HCT116 (cell line): ENCODE measurements around the gene ANO3. TPM values are rescaled to one million over a fixed set of nuclear protein-coding genes. Genes with fewer than 3 reads are reported as not detected.

Experiments
- ATAC-seq: fragments of 200-7000 bp; cut with Tn5 transposase; 2 replicates; pipeline ENCODE4 v1.9.1; 2020; ENCODE audit warnings: mild to moderate bottlenecking, moderate library complexity
- BruUV-seq: library from RNA; stranded (reverse); fragments of 400-500 nt; replicated peaks from 2 replicates; lab custom pipeline; 2021; lab: Mats Ljungman, UMichigan
- CTCF ChIA-PET: fragments of 300-600 bp; sonication (Branson Sonifier 250); formaldehyde crosslinking; loops from one replicate; lab custom pipeline; 2021; ENCODE audit warnings: antibody characterized with exemption; lab: Charles Lee
- POLR2A ChIA-PET: fragments of 300-600, 350-600 bp; sonication (Branson Sonifier 250); formaldehyde crosslinking; loops from one replicate; lab custom pipeline; 2021; ENCODE audit warnings: antibody characterized with exemption; lab: Charles Lee
- RAD21 ChIA-PET, 2 experiments: fragments of 300-600 bp; sonication (Branson Sonifier 250); formaldehyde crosslinking; loops; one replicate each; lab custom pipeline; 2023; ENCODE audit warnings: low total read pairs in 2 of 2; ENCODE audit not compliant: uncharacterized antibody in 2 of 2, unreplicated experiment in 2 of 2, low non-redundant PET in 1 of 2; lab: Charles Lee
- DNase-seq: peaks from one replicate; pipeline ENCODE4 v3.0.0-alpha.2; 2010; ENCODE audit warnings: low read depth, low spot score
- H2AFZ ChIP-seq: fragments of 200-600 bp; shearing (Covaris generic), sonication (generic); 2 replicates; pipeline ENCODE4 v1.6.1; 2017; ENCODE audit warnings: low read depth, mixed run types, mixed read lengths, antibody characterized with exemption, low read length; ENCODE audit not compliant: poor library complexity, severe bottlenecking
- H3K27ac ChIP-seq: 2 replicates; pipeline ENCODE4 v1.5.1; 2012; ENCODE audit warnings: low read depth, low read length
- H3K27me3 ChIP-seq: fragments of 200-600 bp; sonication (generic); 2 replicates; pipeline ENCODE4 v1.6.1; 2016; ENCODE audit warnings: mixed run types, low read length, mixed read lengths; ENCODE audit not compliant: insufficient read depth
- H3K36me3 ChIP-seq, 2 experiments: fragments of 200-500 bp in 1 of 2; fragments of 200-600 bp in 1 of 2; sonication (Bioruptor generic) in 1 of 2; sonication (generic) in 1 of 2; 2 replicates each; pipeline versions ENCODE4 v1.5.1 to v1.6.1; 2014 to 2016; ENCODE audit warnings: low read length in 2 of 2, inconsistent platforms in 1 of 2, mixed read lengths in 1 of 2, mixed run types in 1 of 2; ENCODE audit not compliant: insufficient read depth in 2 of 2, control insufficient read depth in 1 of 2
- H3K4me1 ChIP-seq, 2 experiments: fragments of 200-600 bp in 1 of 2; sonication (generic) in 1 of 2; 2 replicates each; pipeline versions ENCODE4 v1.5.1 to v1.6.1; 2012 to 2017; ENCODE audit warnings: low read length in 2 of 2, inconsistent platforms in 1 of 2, mild to moderate bottlenecking in 1 of 2, mixed read lengths in 1 of 2, mixed run types in 1 of 2, moderate library complexity in 1 of 2; ENCODE audit not compliant: insufficient read depth in 2 of 2, control insufficient read depth in 1 of 2
- H3K4me2 ChIP-seq: fragments of 200-600 bp; sonication (generic); 2 replicates; pipeline ENCODE4 v1.6.1; 2017; ENCODE audit warnings: mixed run types, low read length, mixed read lengths
- H3K4me3 ChIP-seq, 2 experiments: fragments of 200-600 bp in 1 of 2; sonication (generic) in 1 of 2; replicated peaks in 1 of 2; 2 replicates each; pipeline ENCODE4 v1.5.1; 2011 to 2016; ENCODE audit warnings: low read length in 2 of 2, control low read depth in 1 of 2, low read depth in 1 of 2, mild to moderate bottlenecking in 1 of 2, mixed read lengths in 1 of 2, mixed run types in 1 of 2
- H3K79me2 ChIP-seq: fragments of 200-600 bp; sonication (generic); 2 replicates; pipeline ENCODE4 v1.6.1; 2017; ENCODE audit warnings: mild to moderate bottlenecking, mixed run types, low read length, moderate library complexity, mixed read lengths; ENCODE audit not compliant: insufficient read depth
- H3K9ac ChIP-seq: fragments of 200-600 bp; sonication (generic); 2 replicates; pipeline ENCODE4 v1.6.1; 2016; ENCODE audit warnings: low read length, mixed read lengths
- H3K9me2 ChIP-seq: fragments of 200-600 bp; sonication (generic), shearing (Covaris generic); 2 replicates; pipeline ENCODE4 v1.6.1; 2017; ENCODE audit warnings: mixed run types, mild to moderate bottlenecking, moderate library complexity; ENCODE audit not compliant: insufficient read depth
- H3K9me3 ChIP-seq, 2 experiments: fragments of 200-500 bp in 1 of 2; fragments of 200-600 bp in 1 of 2; sonication (Bioruptor generic) in 1 of 2; sonication (generic) in 1 of 2; 2 replicates each; pipeline ENCODE4 v1.6.1; 2014 to 2017; ENCODE audit warnings: low read length in 2 of 2, mixed read lengths in 2 of 2, inconsistent platforms in 1 of 2, low read depth in 1 of 2, mild to moderate bottlenecking in 1 of 2, mixed run types in 1 of 2, moderate library complexity in 1 of 2; ENCODE audit not compliant: control insufficient read depth in 1 of 2, insufficient read depth in 1 of 2
- H4K20me1 ChIP-seq: fragments of 200-600 bp; sonication (generic), shearing (Covaris generic); 2 replicates; pipeline ENCODE4 v1.6.1; 2017; ENCODE audit warnings: mixed run types, mild to moderate bottlenecking, moderate library complexity; ENCODE audit not compliant: insufficient read depth
- CBX3 ChIP-seq: IDR thresholded peaks from 2 replicates; pipeline ENCODE4 v1.6.1; 2012; ENCODE audit warnings: low read depth
- CEBPB ChIP-seq: IDR thresholded peaks from 2 replicates; pipeline ENCODE4 v1.6.1; 2012; ENCODE audit warnings: low read depth
- EGR1 ChIP-seq: IDR thresholded peaks from 2 replicates; pipeline ENCODE4 v1.6.1; 2012; ENCODE audit warnings: low read depth
- ELF1 ChIP-seq: IDR thresholded peaks from 2 replicates; pipeline ENCODE4 v1.6.1; 2012; ENCODE audit warnings: low read depth, borderline replicate concordance
- EZH2 ChIP-seq: fragments of 200-600 bp; sonication (generic); IDR thresholded peaks from 2 replicates; pipeline ENCODE4 v1.6.1; 2017; ENCODE audit warnings: antibody characterized with exemption, mixed run types
- EZH2phosphoT487 ChIP-seq: fragments of 200-600 bp; IDR thresholded peaks from 2 replicates; pipeline ENCODE4 v1.6.1; 2018; ENCODE audit warnings: antibody characterized with exemption, borderline replicate concordance
- POLR2A ChIP-seq: IDR thresholded peaks from 2 replicates; pipeline ENCODE4 v1.7.0; 2011; ENCODE audit warnings: borderline replicate concordance; ENCODE audit not compliant: insufficient read depth, insufficient read length; ENCODE audit errors: extremely low read depth
- POLR2AphosphoS5 ChIP-seq: IDR thresholded peaks from 2 replicates; pipeline ENCODE4 v1.6.1; 2011; ENCODE audit warnings: mild to moderate bottlenecking, low read depth, low read length, moderate library complexity
- RAD21 ChIP-seq: IDR thresholded peaks from 2 replicates; pipeline ENCODE4 v1.6.1; 2012; ENCODE audit warnings: low read depth, mild to moderate bottlenecking
- TCF7L2 ChIP-seq: IDR thresholded peaks from 2 replicates; pipeline ENCODE4 v1.7.0; 2011; ENCODE audit warnings: borderline replicate concordance, inconsistent platforms; ENCODE audit not compliant: insufficient read depth, insufficient read length; ENCODE audit errors: extremely low read depth
- ZFX ChIP-seq: fragments of 450-650 bp; IDR thresholded peaks from 2 replicates; pipeline ENCODE4 v1.6.1; 2017
- ZNF274 ChIP-seq: fragments of 200-500 bp; sonication (Bioruptor generic); IDR thresholded peaks from 2 replicates; pipeline ENCODE4 v1.6.1; 2014; ENCODE audit warnings: mild to moderate bottlenecking, low read depth, low read length, inconsistent platforms
- intact Hi-C: fragments of 100-400 bp; cut with micrococcal nuclease; formaldehyde crosslinking; loops from 2 replicates; pipeline ENCODE4 v1.10.0; 2022
- total RNA-seq: library from RNA; stranded (reverse); gene quantifications from one replicate; pipeline ENCODE4 v1.2.1, GENCODE V29; 2021; ENCODE audit not compliant: unreplicated experiment
- TF ChIP-seq, protein P1 (sequence below): IDR thresholded peaks from 2 replicates; pipeline ENCODE4 v1.6.1; 2012
- TF ChIP-seq, protein P2 (sequence below): IDR thresholded peaks from 2 replicates; pipeline ENCODE4 v1.6.1; 2012; ENCODE audit warnings: low read depth

The ANO3 gene
- total RNA-seq, 1 experiment from 2014 or later = not detected

DNA sequence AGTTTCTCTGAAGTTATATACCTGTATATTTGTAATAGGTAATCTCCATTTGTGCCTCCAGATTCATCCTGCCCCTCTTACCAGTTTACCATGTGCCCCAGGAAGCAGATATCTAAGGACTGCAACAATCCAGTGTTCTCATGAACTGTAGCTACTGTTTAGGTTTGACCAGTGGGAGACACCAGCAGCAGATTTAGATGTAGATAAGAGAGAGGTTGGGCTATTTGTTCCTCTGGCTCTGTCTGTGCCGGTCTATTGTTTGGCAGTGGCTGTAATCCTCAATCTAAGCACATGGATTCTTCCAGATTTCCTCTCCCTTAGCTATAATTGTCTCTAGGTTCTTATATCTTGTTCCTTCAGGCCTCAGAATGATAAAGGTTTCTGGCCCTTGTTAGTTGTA is 88.4 kb downstream of the ANO3 start:
- BruUV-seq = no TSS peak
- Histone ChIP-seq H3K27ac (no peak overlapping the region), H3K4me2 (no peak overlapping the region), H3K79me2 (no peaks in the 10 kb centered on the region), H3K9ac (no peak overlapping the region), H3K9me3 (peaks cover 0 to 19% of the 10 kb centered on the region in 2 experiments; a peak in 2 of 4 replicates), H3K4me1 (no peaks in the 10 kb centered on the region), H4K20me1 (no peaks in the 10 kb centered on the region; the same call in 1 of the 2 replicates), H3K9me2 (no peaks in the 10 kb centered on the region), H3K36me3 (no peaks in the 10 kb centered on the region), H2AFZ (no peak overlapping the region), H3K4me3 (no peak overlapping the region), H3K27me3 (no peaks in the 10 kb centered on the region)
- RAD21 ChIA-PET = no interaction called here
- CTCF ChIA-PET = no interaction called here
- intact Hi-C loops = no loop called here
- POLR2A ChIA-PET = no interaction called here
- ATAC-seq (no peak), DNase-seq (no peak)
- no peak for TF ChIP-seq EGR1
- TF ChIP-seq TCF7L2 = no peak
- TF ChIP-seq, protein P1, sequence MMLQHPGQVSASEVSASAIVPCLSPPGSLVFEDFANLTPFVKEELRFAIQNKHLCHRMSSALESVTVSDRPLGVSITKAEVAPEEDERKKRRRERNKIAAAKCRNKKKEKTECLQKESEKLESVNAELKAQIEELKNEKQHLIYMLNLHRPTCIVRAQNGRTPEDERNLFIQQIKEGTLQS = no peak
- no peak for TF ChIP-seq EZH2phosphoT487
- TF ChIP-seq CBX3 = no peak
- no peak for TF ChIP-seq ELF1
- TF ChIP-seq CEBPB = no peak
- TF ChIP-seq POLR2A = no peak
- no peak for TF ChIP-seq EZH2

DNA sequence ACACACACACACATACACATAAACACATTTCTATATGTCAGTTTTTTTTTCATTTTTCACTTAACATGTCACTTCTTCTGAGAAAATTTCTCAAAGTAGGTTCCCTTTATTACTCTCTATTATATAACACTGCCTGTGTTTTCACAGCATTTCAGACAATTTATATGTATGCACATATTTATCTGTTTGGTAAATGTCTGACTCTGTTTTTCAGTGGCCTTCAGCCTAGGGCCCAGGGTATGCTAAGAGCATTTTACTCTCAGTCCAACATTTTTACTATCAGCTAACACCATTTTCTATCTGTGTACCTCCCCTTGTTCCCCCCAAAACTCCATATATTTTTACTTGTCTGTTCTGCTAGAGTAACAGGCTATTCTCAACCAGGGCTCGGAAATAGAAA is 92.3 kb downstream of the ANO3 start:
- CTCF ChIA-PET = no interaction called here
- no peak for TF ChIP-seq RAD21
- TF ChIP-seq ZNF274 = no peak
- TF ChIP-seq EZH2phosphoT487 = no peak
- TF ChIP-seq POLR2AphosphoS5 = no peak
- TF ChIP-seq EGR1 = no peak
- TF ChIP-seq, protein P1 = no peak
- TF ChIP-seq, protein P2, sequence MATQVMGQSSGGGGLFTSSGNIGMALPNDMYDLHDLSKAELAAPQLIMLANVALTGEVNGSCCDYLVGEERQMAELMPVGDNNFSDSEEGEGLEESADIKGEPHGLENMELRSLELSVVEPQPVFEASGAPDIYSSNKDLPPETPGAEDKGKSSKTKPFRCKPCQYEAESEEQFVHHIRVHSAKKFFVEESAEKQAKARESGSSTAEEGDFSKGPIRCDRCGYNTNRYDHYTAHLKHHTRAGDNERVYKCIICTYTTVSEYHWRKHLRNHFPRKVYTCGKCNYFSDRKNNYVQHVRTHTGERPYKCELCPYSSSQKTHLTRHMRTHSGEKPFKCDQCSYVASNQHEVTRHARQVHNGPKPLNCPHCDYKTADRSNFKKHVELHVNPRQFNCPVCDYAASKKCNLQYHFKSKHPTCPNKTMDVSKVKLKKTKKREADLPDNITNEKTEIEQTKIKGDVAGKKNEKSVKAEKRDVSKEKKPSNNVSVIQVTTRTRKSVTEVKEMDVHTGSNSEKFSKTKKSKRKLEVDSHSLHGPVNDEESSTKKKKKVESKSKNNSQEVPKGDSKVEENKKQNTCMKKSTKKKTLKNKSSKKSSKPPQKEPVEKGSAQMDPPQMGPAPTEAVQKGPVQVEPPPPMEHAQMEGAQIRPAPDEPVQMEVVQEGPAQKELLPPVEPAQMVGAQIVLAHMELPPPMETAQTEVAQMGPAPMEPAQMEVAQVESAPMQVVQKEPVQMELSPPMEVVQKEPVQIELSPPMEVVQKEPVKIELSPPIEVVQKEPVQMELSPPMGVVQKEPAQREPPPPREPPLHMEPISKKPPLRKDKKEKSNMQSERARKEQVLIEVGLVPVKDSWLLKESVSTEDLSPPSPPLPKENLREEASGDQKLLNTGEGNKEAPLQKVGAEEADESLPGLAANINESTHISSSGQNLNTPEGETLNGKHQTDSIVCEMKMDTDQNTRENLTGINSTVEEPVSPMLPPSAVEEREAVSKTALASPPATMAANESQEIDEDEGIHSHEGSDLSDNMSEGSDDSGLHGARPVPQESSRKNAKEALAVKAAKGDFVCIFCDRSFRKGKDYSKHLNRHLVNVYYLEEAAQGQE = no peak
- TF ChIP-seq EZH2 = no peak
- no peak for TF ChIP-seq ZFX
- TF ChIP-seq, all 23 proteins: peak for 0
- Histone ChIP-seq H3K4me2 (no peak overlapping the region), H3K4me3 (no peak overlapping the region), H2AFZ (no peak overlapping the region), H3K9ac (no peak overlapping the region), H3K9me3 (peaks cover 0 to 15% of the 10 kb centered on the region in 2 experiments; a peak in 2 of 4 replicates), H3K4me1 (no peaks in the 10 kb centered on the region), H3K9me2 (no peaks in the 10 kb centered on the region), H3K27ac (no peak overlapping the region), H4K20me1 (no peaks in the 10 kb centered on the region), H3K27me3 (no peaks in the 10 kb centered on the region), H3K36me3 (no peaks in the 10 kb centered on the region), H3K79me2 (no peaks in the 10 kb centered on the region)
- ChIA-PET RAD21 (no interaction called here), POLR2A (no interaction called here)
- intact Hi-C loops = no loop called here
- DNase-seq (no peak), ATAC-seq (no peak)
- no TSS peak for BruUV-seq
